ENCODE measurements around the gene SLFN14.

- TF ChIP-seq CTCF (IDR thresholded peaks at IDR 0.05) (no peak), POLR2A (IDR thresholded peaks at IDR 0.05) (no peak)
These were observed 16.8 kb downstream of the SLFN14 start for GRCh38 chr17:35543856-35544255.
